Cardiac fibroblast (primary cell): ENCODE data around the gene CENPF.
"Not testable (repeated sequence)": the region's sequence is repeated elsewhere in the genome, so short reads cannot be mapped to it uniquely, and the experiment has no call there.

Experiments
- DNase-seq, 2 donors: peaks; one replicate each; pipeline versions ENCODE4 v3.0.0 to v3.0.0-alpha.2; 2010; ENCODE audit warnings: low read depth in 2 of 2
- H3K4me3 ChIP-seq, 2 donors: replicated peaks in 1 of 2; 1 replicate in 1 of 2; 2 replicates in 1 of 2; pipeline ENCODE4 v1.5.1; 2011; ENCODE audit warnings: low read depth in 2 of 2, low read length in 2 of 2, mild to moderate bottlenecking in 2 of 2, moderate library complexity in 1 of 2
- TF ChIP-seq, protein P1 (sequence below): IDR thresholded peaks from one replicate; pipeline ENCODE4 v1.5.1; 2011; ENCODE audit warnings: low read depth, mild to moderate bottlenecking, low read length, inconsistent platforms

Gene CENPF

DNA sequence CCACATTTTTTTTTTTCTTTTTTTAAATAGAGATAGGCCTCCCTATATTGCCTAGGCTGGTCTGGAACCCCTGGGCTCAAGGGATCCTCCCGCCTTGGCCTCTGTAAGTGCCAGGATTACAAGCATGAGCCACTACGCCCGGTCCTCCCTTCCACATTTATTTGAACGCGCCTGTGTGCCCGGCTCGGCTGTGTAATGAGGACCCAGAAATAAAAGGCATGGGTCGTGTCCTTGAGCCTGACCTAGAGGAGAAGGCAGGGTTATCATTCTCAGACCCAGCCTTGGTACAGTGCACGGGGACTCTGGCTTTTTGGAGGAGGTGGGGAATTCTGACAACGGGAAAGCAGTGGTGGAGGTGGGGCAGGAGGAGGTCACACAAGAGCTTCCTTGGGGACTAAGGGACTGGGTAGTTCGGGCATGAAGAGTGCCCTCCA lies 841 bp downstream of the CENPF start:
- TF ChIP-seq, protein P1, sequence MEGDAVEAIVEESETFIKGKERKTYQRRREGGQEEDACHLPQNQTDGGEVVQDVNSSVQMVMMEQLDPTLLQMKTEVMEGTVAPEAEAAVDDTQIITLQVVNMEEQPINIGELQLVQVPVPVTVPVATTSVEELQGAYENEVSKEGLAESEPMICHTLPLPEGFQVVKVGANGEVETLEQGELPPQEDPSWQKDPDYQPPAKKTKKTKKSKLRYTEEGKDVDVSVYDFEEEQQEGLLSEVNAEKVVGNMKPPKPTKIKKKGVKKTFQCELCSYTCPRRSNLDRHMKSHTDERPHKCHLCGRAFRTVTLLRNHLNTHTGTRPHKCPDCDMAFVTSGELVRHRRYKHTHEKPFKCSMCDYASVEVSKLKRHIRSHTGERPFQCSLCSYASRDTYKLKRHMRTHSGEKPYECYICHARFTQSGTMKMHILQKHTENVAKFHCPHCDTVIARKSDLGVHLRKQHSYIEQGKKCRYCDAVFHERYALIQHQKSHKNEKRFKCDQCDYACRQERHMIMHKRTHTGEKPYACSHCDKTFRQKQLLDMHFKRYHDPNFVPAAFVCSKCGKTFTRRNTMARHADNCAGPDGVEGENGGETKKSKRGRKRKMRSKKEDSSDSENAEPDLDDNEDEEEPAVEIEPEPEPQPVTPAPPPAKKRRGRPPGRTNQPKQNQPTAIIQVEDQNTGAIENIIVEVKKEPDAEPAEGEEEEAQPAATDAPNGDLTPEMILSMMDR, result no peak
- DNase-seq, result no peak
- peak overlapping the region; percentile 78 to 90 for H3K4me3 ChIP-seq

DNA sequence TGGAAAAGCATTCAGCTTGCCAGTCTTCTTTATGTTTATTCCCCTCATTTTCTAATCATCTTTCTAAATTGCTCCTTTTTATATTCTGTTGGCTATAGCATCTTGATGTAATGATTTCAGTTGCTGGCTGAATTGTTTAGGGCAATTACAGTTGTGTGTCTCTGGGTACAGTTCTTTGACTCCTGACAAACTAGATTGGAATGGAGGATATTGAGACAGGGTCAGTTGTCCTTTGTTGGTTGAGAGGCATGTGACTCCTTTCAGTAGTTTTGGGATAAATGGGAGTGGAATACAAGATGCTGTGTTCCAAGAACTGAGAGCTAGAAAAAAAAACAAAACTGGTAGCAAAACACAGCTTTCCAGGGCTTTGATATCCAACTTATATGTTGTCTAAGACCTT lies 1.5 kb downstream of the CENPF start:
- H3K4me3 ChIP-seq, result peak overlapping the region in 1 of 2 donors; percentile 90
- TF ChIP-seq, protein P1, result no peak
- DNase-seq, result peak in 1 of 2 donors; percentile 52

DNA sequence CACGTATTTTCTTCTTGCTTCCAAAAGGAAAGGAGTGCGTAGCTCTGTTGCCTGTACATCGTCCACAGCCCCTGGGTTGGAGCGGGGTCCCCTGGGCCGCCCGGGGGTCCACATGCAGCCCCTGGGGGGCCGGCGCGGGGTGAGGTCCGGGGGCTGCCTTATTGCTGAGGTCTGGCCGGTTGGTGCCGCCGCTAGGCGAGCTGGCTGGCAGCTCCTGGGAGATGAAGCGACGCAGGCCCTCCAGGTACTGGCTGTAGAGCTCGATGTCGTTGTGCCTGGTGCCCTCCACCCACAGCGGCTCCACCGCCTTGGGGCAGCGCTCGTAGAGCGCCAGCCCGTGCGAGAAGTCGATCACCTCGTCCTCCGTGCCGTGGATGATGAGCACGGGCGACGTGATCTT lies 2.5 kb downstream of the CENPF start:
- DNase-seq, H3K4me3 ChIP-seq: not testable (repeated sequence)

DNA sequence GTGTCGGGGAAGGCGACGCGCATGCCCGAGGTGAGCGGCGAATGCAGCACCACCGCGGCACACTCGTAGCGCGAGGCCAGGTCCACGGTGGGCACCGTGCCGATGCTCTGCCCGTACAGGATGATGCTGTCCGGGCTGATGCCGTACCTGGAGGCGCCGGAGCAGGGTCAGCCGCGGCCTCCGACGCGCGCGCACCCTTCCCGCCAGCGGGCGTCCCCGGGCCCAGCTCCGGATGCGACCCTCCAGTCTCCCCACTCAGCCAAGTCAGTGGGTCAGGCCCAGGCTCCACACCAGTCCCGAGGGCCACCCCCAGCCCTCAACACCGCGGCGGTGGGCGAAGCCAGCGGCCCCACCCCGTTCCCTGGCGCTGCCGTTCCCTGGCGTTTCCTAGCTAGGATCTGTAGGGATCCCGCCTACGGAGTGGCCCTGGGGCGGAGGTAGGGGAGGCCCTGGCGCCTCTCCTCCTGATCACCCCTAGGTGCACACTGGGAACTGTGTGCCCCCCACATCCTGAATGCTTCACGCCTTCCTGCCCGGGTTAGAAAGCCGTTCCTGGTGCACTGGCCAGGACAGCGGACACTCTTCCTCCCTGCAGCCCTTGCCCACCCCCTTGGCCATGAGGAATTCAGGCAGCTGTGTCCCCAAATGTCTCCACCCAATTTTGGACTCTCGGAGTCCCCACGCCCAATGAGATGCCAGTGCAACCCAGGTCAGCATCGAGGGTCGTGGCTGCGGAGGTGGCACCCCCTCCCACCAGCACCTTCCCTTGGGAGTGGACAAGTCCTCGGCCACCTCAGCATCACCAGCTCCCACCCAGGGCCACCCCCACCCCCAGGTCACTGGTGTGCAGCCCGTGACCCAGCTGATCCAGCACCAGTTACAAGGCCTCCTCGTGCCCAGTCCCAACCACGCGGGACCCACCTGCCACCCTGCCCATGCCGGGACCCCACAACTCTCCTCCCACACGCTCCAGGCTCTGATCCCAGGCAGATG lies 3.2 kb downstream of the CENPF start:
- not testable (repeated sequence) for H3K4me3 ChIP-seq, DNase-seq

DNA sequence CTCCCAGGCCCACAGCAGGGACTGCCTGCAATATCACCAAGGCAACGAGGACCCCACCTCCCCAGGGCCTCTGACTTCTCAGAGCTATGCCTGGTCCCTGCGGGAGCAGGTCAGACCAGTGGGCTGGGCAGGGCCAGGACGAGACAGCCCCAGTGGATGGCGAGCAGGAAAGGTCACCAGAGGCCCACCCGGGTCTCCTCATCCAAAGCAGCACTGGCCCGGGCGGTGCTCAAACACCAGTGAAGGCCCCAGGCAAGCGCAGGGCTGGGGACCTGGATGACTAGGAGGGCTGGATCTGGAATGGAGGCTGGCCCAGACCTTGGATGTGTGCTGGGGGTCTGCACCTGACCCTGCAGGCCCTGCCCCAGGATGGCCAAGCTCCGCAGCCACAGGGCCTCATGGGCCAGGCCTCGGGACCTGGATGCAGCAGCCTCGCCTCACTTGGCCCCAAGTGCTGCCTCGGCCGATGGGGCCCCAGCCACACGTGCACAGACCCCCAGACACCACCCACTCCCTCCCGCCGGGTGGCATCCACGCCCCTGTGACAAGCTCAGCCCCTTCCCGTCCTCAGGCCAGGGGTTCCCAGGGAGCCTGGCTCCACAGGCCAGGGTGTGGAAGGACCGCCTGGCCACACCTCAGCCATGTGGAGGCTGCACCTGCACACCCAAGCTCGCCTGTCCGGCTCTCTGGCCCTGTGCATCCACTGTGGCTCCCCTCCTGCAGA lies 4.7 kb downstream of the CENPF start:
- DNase-seq, H3K4me3 ChIP-seq: not testable (repeated sequence)

DNA sequence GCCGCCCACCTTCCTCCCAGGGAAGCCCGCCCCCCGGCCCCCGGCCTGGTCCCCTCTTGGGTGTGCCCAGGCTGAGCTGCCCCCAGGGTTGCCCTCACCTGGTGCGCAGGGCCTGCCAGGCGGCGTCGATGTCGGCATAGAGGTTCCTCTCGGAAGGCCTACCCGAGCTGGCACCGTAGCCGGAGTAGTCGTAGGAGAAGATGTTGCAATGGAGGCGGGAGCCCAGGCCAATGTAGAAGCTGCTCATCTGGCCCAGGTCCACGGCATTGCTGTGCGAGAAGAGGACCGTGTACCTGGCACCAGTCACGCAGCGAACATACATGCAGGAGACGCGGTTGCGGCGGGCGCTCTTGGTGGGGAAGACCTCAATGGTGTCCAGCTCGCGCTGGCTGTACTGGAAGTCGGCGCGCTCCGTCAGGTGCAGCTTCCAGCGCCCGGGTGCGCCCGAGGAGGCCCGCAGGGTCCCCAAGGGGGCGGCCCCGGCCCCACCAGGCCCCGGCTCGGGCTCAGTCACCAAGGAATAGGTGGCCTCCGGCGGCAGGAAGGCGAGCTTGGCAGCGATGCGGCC lies 5.3 kb downstream of the CENPF start:
- H3K4me3 ChIP-seq, DNase-seq: not testable (repeated sequence)

DNA sequence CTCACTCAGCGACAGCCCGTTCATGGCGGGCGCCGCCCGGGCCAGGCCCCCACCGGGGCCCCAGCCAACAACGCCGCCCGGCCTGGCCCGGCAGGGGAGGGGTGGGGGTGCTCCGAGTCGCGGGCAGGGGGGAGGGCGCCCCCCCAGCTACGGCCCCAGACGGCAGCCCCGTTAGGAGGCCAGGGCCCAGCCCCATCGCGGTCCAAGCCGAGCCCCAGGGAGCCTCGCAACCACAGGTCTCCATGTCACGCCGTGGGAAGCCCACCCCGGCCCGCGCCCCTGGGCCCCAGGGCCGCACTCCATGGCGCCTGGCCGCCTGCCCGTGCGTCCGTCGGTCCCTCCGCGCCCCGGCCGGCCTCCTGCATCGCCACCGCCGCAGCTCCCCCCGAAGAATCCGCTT lies 5.8 kb downstream of the CENPF start:
- not testable (repeated sequence) for DNase-seq, H3K4me3 ChIP-seq

DNA sequence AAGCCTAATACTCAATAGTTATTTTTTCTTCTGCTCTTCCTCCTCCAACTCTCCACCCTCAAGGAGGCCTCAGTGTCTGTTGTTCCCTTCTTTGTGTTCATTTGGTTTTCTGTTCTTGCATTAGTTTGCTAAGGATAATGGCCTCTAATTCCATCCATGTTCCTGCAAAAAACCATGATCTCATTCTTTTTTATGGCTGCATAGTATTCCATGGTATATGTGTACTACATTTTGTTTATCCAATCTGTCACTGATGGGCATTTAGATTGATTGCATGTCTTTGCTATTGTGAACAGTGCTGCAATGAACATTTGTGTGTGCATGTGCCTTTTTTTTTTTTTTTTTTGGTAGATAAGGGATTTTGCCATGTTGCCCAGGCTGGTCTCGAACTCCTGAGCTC lies 6.7 kb downstream of the CENPF start:
- TF ChIP-seq, protein P1, result no peak
- no peak for DNase-seq
- H3K4me3 ChIP-seq, result no peak overlapping the region

DNA sequence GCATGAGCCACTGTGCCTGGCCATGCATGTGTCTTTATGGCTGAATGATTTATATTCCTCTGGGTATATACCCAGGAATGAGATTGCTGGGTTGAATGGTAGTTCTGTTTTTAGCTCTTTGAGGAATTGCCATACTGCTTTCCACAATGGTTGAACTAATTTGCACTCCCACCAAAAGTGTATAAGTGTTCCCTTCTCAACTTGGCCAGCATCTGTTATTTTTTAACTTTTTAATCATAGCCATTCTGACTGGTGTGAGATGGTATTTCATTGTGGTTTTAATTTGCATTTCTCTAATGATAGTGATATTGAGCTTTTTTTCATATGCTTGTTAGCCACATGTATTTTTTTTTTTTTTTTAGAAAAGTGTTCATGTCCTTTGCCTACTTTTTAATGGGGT lies 7.1 kb downstream of the CENPF start:
- not testable (repeated sequence) for DNase-seq

More for the DNA sequence above, 7.1 kb downstream of the CENPF start:
- H3K4me3 ChIP-seq, result not testable (repeated sequence)
